ENCODE measurements around the gene MAGEA4.
"Not testable (repeated sequence)": the region's sequence is repeated elsewhere in the genome, so short reads cannot be mapped to it uniquely, and the experiment has no call there.

- TF ChIP-seq, protein P1, sequence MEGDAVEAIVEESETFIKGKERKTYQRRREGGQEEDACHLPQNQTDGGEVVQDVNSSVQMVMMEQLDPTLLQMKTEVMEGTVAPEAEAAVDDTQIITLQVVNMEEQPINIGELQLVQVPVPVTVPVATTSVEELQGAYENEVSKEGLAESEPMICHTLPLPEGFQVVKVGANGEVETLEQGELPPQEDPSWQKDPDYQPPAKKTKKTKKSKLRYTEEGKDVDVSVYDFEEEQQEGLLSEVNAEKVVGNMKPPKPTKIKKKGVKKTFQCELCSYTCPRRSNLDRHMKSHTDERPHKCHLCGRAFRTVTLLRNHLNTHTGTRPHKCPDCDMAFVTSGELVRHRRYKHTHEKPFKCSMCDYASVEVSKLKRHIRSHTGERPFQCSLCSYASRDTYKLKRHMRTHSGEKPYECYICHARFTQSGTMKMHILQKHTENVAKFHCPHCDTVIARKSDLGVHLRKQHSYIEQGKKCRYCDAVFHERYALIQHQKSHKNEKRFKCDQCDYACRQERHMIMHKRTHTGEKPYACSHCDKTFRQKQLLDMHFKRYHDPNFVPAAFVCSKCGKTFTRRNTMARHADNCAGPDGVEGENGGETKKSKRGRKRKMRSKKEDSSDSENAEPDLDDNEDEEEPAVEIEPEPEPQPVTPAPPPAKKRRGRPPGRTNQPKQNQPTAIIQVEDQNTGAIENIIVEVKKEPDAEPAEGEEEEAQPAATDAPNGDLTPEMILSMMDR (IDR thresholded peaks at IDR 0.05; ENCODE audit: insufficient read depth, low read depth, low read length) = not testable (repeated sequence)
- TF ChIP-seq EZH2 (IDR thresholded peaks at IDR 0.05; ENCODE audit: insufficient read depth, low read length) = not testable (repeated sequence)
Measured at GRCh38 chrX:151918736-151919135, 6.0 kb downstream of the MAGEA4 start.
